Naive B cell (primary cell): ENCODE data around the gene TESMIN. TPM values are rescaled to one million over a fixed set of nuclear protein-coding genes. Genes with fewer than 3 reads are reported as not detected.

Source experiments
- ATAC-seq, 2 donors: fragments of 150-1000 bp; cut with Tn5 transposase; 2 replicates each; pipeline ENCODE4 v1.10.0; 2021; ENCODE audit warnings: low read depth in 2 of 2, mild to moderate bottlenecking in 2 of 2, moderate library complexity in 2 of 2
- DNase-seq: peaks from one replicate; pipeline ENCODE4 v3.0.0; 2022
- H3K27ac Mint-ChIP-seq, 6 donors: one replicate each; pipeline ENCODE4 v1.8.0; 2020 to 2022; ENCODE audit warnings: mild to moderate bottlenecking in 6 of 6, mixed read lengths in 6 of 6, moderate library complexity in 5 of 6, inconsistent platforms in 2 of 6
- H3K27me3 Mint-ChIP-seq, 3 donors: one replicate each; pipeline ENCODE4 v1.8.0; 2021 to 2022; ENCODE audit warnings: mixed read lengths in 3 of 3, mild to moderate bottlenecking in 1 of 3
- H3K36me3 Mint-ChIP-seq, 2 donors: one replicate each; pipeline ENCODE4 v1.8.0; 2020 to 2022; ENCODE audit warnings: mixed read lengths in 2 of 2, inconsistent platforms in 1 of 2, mild to moderate bottlenecking in 1 of 2
- H3K4me1 Mint-ChIP-seq, 3 donors: one replicate each; pipeline ENCODE4 v1.8.0; 2020 to 2022; ENCODE audit warnings: mixed read lengths in 3 of 3, inconsistent platforms in 1 of 3, mild to moderate bottlenecking in 1 of 3, moderate library complexity in 1 of 3
- H3K4me3 Mint-ChIP-seq, 8 donors: one replicate each; pipeline ENCODE4 v1.8.0; 2020 to 2022; ENCODE audit warnings: mild to moderate bottlenecking in 8 of 8, mixed read lengths in 8 of 8, moderate library complexity in 8 of 8, inconsistent platforms in 2 of 8
- H3K9me3 Mint-ChIP-seq, 7 donors: one replicate each; pipeline ENCODE4 v1.8.0; 2020 to 2022; ENCODE audit warnings: mixed read lengths in 7 of 7, mild to moderate bottlenecking in 5 of 7, inconsistent platforms in 2 of 7, moderate library complexity in 1 of 7
- polyA plus RNA-seq, 6 donors: library from polyadenylated mRNA; unstranded; fragments of 300-500 nt; fragmentation: Illumina TruSeq; gene quantifications; one replicate each; pipeline ENCODE4 v1.2.3, GENCODE V29; 2021; ENCODE audit warnings: low read depth in 6 of 6

TESMIN gene
- polyA plus RNA-seq, 6 donors from 2014 or later, result 0.61 to 2.5 (median 1.7) TPM; not detected in 1

- ATAC-seq, result no peak
- H3K36me3 Mint-ChIP-seq, result peaks cover 24 to 39% of the 10 kb centered on the region in 2 donors
These were observed 21.6 kb upstream of the TESMIN start for GRCh38 chr11:68772936-68773335.

DNA sequence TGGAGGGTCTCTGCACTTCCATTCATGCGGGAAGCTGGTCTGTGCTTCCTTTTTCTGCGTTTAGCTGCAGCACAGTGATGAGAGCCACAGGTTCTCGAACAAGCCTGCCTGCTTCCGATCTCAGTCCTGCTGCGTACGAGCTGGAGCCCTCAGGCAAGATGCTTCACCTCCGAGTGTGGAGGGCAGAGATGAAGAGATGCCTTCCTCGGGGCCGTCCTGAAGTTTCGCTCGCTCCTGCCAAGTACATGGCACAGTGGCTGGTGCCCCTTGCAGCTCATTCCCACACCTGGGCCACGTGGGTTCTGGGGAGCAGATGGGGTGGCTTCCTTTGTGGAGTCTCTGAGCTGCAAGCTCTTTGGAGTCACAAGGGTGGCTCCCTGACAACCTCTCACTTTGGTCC is 19.5 kb upstream of the TESMIN start:
- peaks cover 16 to 26% of the 10 kb centered on the region in 2 donors for H3K36me3 Mint-ChIP-seq
- H3K9me3 Mint-ChIP-seq, result no peaks in the 10 kb centered on the region
- ATAC-seq (no peak), DNase-seq (no peak)
- no peak overlapping the region for H3K4me3 Mint-ChIP-seq
- no peak overlapping the region for H3K27ac Mint-ChIP-seq
- no peaks in the 10 kb centered on the region for H3K27me3 Mint-ChIP-seq
- H3K4me1 Mint-ChIP-seq, result no peaks in the 10 kb centered on the region

More at GRCh38 chr11:68772936-68773335, 21.6 kb upstream of the TESMIN start:
- Mint-ChIP-seq H3K4me3 (no peak overlapping the region), H3K27me3 (no peaks in the 10 kb centered on the region), H3K4me1 (no peaks in the 10 kb centered on the region), H3K27ac (no peak overlapping the region), H3K9me3 (no peaks in the 10 kb centered on the region)
- no peak for DNase-seq

- H3K27ac Mint-ChIP-seq, result peak overlapping the region in 1 of 6 donors; percentile 47
- H3K27me3 Mint-ChIP-seq, result no peaks in the 10 kb centered on the region
- no peak for ATAC-seq
- DNase-seq, result no peak
- peaks cover 11 to 15% of the 10 kb centered on the region in 2 donors for H3K36me3 Mint-ChIP-seq
- H3K9me3 Mint-ChIP-seq, result no peaks in the 10 kb centered on the region
- H3K4me1 Mint-ChIP-seq, result peaks cover 0 to 8% (median 0%) of the 10 kb centered on the region in 3 donors
- H3K4me3 Mint-ChIP-seq, result no peak overlapping the region
These were observed 16.4 kb upstream of the TESMIN start for GRCh38 chr11:68767672-68768071.

GRCh38 chr11:68766786-68767185 is 15.5 kb upstream of the TESMIN start:
- H3K9me3 Mint-ChIP-seq, result no peaks in the 10 kb centered on the region
- H3K36me3 Mint-ChIP-seq, result peaks cover 7 to 23% of the 10 kb centered on the region in 2 donors
- no peaks in the 10 kb centered on the region for H3K27me3 Mint-ChIP-seq
- no peak for ATAC-seq
- peaks cover 0 to 15% (median 0%) of the 10 kb centered on the region in 3 donors for H3K4me1 Mint-ChIP-seq
- no peak overlapping the region for H3K4me3 Mint-ChIP-seq
- DNase-seq, result no peak
- H3K27ac Mint-ChIP-seq, result peak overlapping the region in 1 of 6 donors; percentile 14

DNA sequence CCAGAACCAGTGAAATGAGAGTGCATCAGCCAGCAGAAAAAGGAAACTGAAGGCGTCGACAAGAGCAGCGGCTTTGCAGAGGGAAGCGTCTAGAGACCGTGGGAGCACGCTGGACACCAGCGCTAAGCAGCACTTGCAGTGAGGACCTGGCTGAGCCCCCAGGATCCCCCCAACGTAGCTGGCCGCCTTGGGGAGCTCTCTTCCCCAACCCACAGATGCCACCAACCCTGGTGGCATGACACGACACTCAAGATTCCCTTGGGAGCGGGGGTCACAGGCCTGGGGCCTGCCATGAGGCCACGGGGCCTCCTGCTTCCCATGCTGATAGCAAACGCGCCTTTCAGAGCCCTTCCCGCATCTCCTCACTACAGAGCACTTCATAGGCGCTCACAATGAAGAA is 13.4 kb upstream of the TESMIN start:
- no peak for ATAC-seq
- H3K27ac Mint-ChIP-seq, result peak overlapping the region in 1 of 6 donors; percentile 89
- H3K4me3 Mint-ChIP-seq, result no peak overlapping the region
- peaks cover 4 to 15% of the 10 kb centered on the region in 2 donors for H3K36me3 Mint-ChIP-seq
- no peak for DNase-seq
- H3K4me1 Mint-ChIP-seq, result peaks cover 0 to 15% (median 0%) of the 10 kb centered on the region in 3 donors
- no peaks in the 10 kb centered on the region for H3K27me3 Mint-ChIP-seq
- H3K9me3 Mint-ChIP-seq, result no peaks in the 10 kb centered on the region

GRCh38 chr11:68763926-68764657 is 12.8 kb upstream of the TESMIN start:
- peak; percentile 34 to 43 for ATAC-seq
- peaks cover 0 to 15% (median 0%) of the 10 kb centered on the region in 3 donors for H3K4me1 Mint-ChIP-seq
- H3K27ac Mint-ChIP-seq, result peak overlapping the region in 1 of 6 donors; percentile 90
- no peaks in the 10 kb centered on the region for H3K27me3 Mint-ChIP-seq
- H3K36me3 Mint-ChIP-seq, result peaks cover 4 to 15% of the 10 kb centered on the region in 2 donors
- no peak overlapping the region for H3K4me3 Mint-ChIP-seq
- DNase-seq, result no peak
- H3K9me3 Mint-ChIP-seq, result no peaks in the 10 kb centered on the region

- Mint-ChIP-seq H3K36me3 (peaks cover 4 to 15% of the 10 kb centered on the region in 2 donors), H3K9me3 (no peaks in the 10 kb centered on the region), H3K4me3 (no peak overlapping the region)
These were observed 11.9 kb upstream of the TESMIN start for GRCh38 chr11:68763181-68763721.

DNA sequence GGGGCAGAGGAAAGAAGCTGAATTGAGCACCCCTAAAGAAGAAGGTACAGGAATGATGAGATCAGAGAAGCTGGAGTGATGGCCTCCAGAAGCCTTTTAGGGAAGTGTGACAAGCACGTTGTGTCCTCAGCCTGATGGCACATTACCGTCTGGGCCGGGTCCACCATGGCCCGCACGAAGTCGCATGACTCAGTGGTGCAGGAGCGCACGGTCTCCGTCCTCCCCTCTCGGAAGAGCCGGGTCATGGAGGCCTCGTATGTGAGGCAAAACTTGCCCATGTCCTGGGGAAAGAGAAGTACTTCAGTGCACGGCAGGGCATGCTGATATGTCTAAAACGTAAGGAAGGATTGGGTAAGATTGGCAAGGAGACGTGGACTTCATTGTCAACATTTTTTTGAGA is 11.2 kb upstream of the TESMIN start:
- Mint-ChIP-seq H3K27ac (no peak overlapping the region), H3K27me3 (no peaks in the 10 kb centered on the region), H3K36me3 (peaks cover 8 to 15% of the 10 kb centered on the region in 2 donors), H3K9me3 (no peaks in the 10 kb centered on the region), H3K4me1 (peaks cover 0 to 15% (median 0%) of the 10 kb centered on the region in 3 donors), H3K4me3 (no peak overlapping the region)
- ATAC-seq (no peak), DNase-seq (no peak)

More at GRCh38 chr11:68763181-68763721, 11.9 kb upstream of the TESMIN start:
- peak overlapping the region in 2 of 6 donors; percentile 43 to 87 for H3K27ac Mint-ChIP-seq
- ATAC-seq (no peak), DNase-seq (no peak)
- H3K27me3 Mint-ChIP-seq, result no peaks in the 10 kb centered on the region
- H3K4me1 Mint-ChIP-seq, result peaks cover 0 to 15% (median 0%) of the 10 kb centered on the region in 3 donors

DNA sequence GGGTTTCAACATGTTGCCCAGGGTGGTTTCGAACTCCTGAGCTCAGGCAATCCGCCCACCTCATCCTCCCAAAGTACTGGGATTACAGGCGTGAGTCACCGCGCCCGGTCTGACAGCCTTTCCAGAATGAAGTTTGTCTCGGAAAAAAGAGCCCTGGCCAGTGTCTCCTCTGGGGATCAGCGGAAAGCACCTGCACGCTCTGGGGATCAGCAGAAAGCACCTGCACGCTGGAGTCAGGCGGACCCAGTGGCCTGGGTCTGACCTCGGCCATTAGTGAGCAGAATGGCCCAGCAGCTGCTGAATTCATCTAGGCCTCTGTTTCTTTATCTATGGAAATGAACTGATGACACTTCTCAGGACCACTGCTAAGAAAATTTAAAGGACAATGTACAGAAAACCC is 10.5 kb upstream of the TESMIN start:
- no peaks in the 10 kb centered on the region for H3K27me3 Mint-ChIP-seq
- peaks cover 0 to 15% (median 0%) of the 10 kb centered on the region in 3 donors for H3K4me1 Mint-ChIP-seq
- H3K4me3 Mint-ChIP-seq, result peak overlapping the region in 1 of 8 donors; percentile 44
- peaks cover 15% of the 10 kb centered on the region in 2 donors for H3K36me3 Mint-ChIP-seq
- ATAC-seq, result no peak
- no peaks in the 10 kb centered on the region for H3K9me3 Mint-ChIP-seq
- H3K27ac Mint-ChIP-seq, result no peak overlapping the region
- no peak for DNase-seq

DNA sequence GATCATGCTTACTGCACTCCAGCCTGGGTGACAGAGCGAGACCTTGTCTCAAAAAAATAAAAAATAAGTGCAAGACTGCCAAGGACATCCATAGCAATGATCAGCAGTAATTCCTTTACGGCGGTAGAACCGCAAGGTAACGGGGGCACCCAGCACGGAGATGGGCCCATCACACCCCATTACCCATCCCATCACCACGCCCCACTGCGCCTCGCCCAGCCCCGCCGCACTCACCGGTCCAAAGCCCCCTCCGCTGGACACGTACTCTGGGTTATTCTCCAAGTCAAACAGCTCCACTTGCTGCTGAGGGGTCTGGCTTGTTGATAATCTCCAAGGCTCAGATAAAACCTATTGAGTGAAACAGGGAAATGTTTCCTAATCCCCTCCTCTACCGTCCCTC is 8.7 kb upstream of the TESMIN start:
- H3K36me3 Mint-ChIP-seq, result peaks cover 15 to 19% of the 10 kb centered on the region in 2 donors
- ATAC-seq (no peak), DNase-seq (no peak)
- no peak overlapping the region for H3K27ac Mint-ChIP-seq
- H3K4me1 Mint-ChIP-seq, result peaks cover 0 to 15% (median 0%) of the 10 kb centered on the region in 3 donors
- no peaks in the 10 kb centered on the region for H3K27me3 Mint-ChIP-seq
- H3K4me3 Mint-ChIP-seq, result no peak overlapping the region
- H3K9me3 Mint-ChIP-seq, result no peaks in the 10 kb centered on the region

DNA sequence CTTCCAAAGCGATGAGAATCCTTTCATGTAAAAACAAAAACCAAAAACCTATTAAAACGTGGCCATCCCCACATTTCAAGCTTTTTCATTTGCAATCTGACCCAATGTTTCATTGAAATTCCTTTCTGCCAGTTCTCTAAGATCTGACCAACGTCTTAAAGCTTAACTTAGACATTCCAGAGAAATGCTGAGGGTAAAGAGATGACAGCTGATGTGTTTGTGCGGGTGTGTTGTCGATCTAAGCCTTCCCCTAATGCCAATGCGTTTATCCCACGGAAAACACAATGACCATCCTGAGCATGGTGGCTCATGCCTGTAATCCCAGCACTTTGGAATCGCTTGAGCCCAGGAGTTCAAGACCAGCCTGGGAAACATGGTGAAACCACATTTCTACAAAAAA is 6.4 kb upstream of the TESMIN start:
- peaks cover 14 to 19% of the 10 kb centered on the region in 2 donors for H3K36me3 Mint-ChIP-seq
- ATAC-seq, result no peak
- H3K4me1 Mint-ChIP-seq, result peaks cover 0 to 7% (median 6%) of the 10 kb centered on the region in 3 donors
- H3K27ac Mint-ChIP-seq, result no peak overlapping the region
- DNase-seq, result no peak
- no peaks in the 10 kb centered on the region for H3K27me3 Mint-ChIP-seq
- peaks cover 0 to 2% (median 0%) of the 10 kb centered on the region in 7 donors for H3K9me3 Mint-ChIP-seq
- H3K4me3 Mint-ChIP-seq, result no peak overlapping the region

- H3K4me3 Mint-ChIP-seq, result no peak overlapping the region
- H3K27me3 Mint-ChIP-seq, result no peaks in the 10 kb centered on the region
- DNase-seq (no peak), ATAC-seq (no peak)
- no peak overlapping the region for H3K27ac Mint-ChIP-seq
- peaks cover 0 to 8% (median 6%) of the 10 kb centered on the region in 3 donors for H3K4me1 Mint-ChIP-seq
- peaks cover 0 to 2% (median 0%) of the 10 kb centered on the region in 7 donors for H3K9me3 Mint-ChIP-seq
- H3K36me3 Mint-ChIP-seq, result peaks cover 3 to 17% of the 10 kb centered on the region in 2 donors
These were observed 4.9 kb upstream of the TESMIN start for GRCh38 chr11:68756171-68756766.

DNA sequence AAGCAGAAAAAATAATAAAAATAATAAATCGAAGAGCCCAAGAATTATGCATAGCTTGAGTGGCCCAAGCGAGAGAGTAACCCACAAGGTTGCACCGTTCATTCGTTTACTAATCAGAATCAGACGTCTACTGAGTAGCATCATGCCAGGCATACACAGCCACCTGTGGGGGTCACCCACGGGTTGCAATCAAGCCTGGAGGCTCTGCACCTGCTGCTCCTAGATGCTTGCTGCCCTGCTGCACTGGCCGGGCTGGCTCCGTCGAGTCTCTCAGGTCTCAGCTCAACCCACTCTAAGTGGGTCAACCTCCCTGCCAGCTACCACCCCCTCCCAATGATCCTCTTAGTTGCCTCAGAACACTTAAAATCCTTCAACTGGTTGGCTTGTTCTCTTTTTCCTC is 2.0 kb upstream of the TESMIN start:
- Mint-ChIP-seq H3K27me3 (no peaks in the 10 kb centered on the region), H3K9me3 (peaks cover 0 to 2% (median 0%) of the 10 kb centered on the region in 7 donors), H3K4me1 (peaks cover 8 to 16% (median 14%) of the 10 kb centered on the region in 3 donors), H3K4me3 (peak overlapping the region in 3 of 8 donors; percentile 34 to 63 (median 42)), H3K27ac (no peak overlapping the region), H3K36me3 (peaks cover 0 to 15% of the 10 kb centered on the region in 2 donors)
- ATAC-seq, result no peak
- no peak for DNase-seq

DNA sequence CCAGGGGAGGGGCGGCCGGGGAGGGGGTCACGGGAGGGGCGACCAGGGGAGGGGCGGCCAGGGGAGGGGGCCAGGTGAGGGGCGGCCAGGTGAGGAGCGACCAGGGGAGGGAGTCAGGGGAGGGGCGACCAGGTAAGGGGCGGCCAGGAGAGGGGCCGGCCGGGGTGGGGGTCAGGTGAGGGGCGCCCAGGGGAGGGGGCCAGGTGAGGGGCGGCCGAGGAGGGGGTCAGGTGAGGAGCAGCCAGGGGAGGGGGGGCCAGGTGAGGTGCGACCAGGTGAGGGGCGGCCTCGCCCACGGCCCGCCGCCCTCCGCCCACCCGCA is 355 bp downstream of the TESMIN start:
- no peaks in the 10 kb centered on the region for H3K27me3 Mint-ChIP-seq
- peak overlapping the region in 1 of 8 donors; percentile 79 for H3K4me3 Mint-ChIP-seq
- no peak overlapping the region for H3K27ac Mint-ChIP-seq
- peaks cover 0 to 2% (median 0%) of the 10 kb centered on the region in 7 donors for H3K9me3 Mint-ChIP-seq
- DNase-seq (no peak), ATAC-seq (no peak)
- peaks cover 8 to 16% (median 14%) of the 10 kb centered on the region in 3 donors for H3K4me1 Mint-ChIP-seq
- peaks cover 0 to 5% of the 10 kb centered on the region in 2 donors for H3K36me3 Mint-ChIP-seq
